22Rv1 (cell line): ENCODE measurements around the gene DCLK1.

ENCODE experiments used
- CTCF ChIP-seq: fragments of 450-650 bp; IDR thresholded peaks from 2 replicates; pipeline ENCODE4 v1.5.1; 2017; ENCODE audit warnings: mild to moderate bottlenecking
- ZFX ChIP-seq: fragments of 450-650 bp; IDR thresholded peaks from 2 replicates; pipeline ENCODE4 v1.6.1; 2017; ENCODE audit warnings: antibody characterized with exemption, borderline replicate concordance

- no peak for TF ChIP-seq CTCF
- no peak for TF ChIP-seq ZFX
Measured at GRCh38 chr13:35856721-35857364, 274.3 kb downstream of the DCLK1 start.
